ENCODE measurements around the gene PIGQ. TPM values are rescaled to one million over a fixed set of nuclear protein-coding genes. Genes with fewer than 3 reads are reported as not detected.

The PIGQ gene
- polyA plus RNA-seq, 12 donors = 12.9 to 36.0 (median 17.9) TPM; not detected in 1

- no peak for DNase-seq
These were observed 15.5 kb upstream of the PIGQ start for GRCh38 chr16:554297-554621.

- DNase-seq = no peak
These were observed 15.0 kb upstream of the PIGQ start for GRCh38 chr16:554640-555365.

- no peak for DNase-seq
These were observed 14.0 kb upstream of the PIGQ start for GRCh38 chr16:555528-556473.

- DNase-seq = no peak
These were observed 13.1 kb upstream of the PIGQ start for GRCh38 chr16:556474-557173.

- no peak for DNase-seq
These were observed 12.1 kb upstream of the PIGQ start for GRCh38 chr16:557463-558297.

- DNase-seq = no peak
These were observed 11.3 kb upstream of the PIGQ start for GRCh38 chr16:558298-559020.

- no peak for DNase-seq
These were observed 10.8 kb upstream of the PIGQ start for GRCh38 chr16:559021-559380.

- DNase-seq = no peak
These were observed 10.2 kb upstream of the PIGQ start for GRCh38 chr16:559411-560203.

GRCh38 chr16:560204-560700 is 9.5 kb upstream of the PIGQ start, which contains the start of gene PRR35:
Gene PRR35, plus strand, starts transcription at chr16:560394. Its CDS starts 2,901 bp downstream, at chr16:563295.
- no peak for DNase-seq

- DNase-seq = no peak
These were observed 8.9 kb upstream of the PIGQ start for GRCh38 chr16:560701-561412.

- no peak for DNase-seq
These were observed 8.4 kb upstream of the PIGQ start for GRCh38 chr16:561413-561794.

GRCh38 chr16:561957-562938 is 7.5 kb upstream of the PIGQ start:
- no peak for DNase-seq

- DNase-seq = no peak
These were observed 6.6 kb upstream of the PIGQ start for GRCh38 chr16:563072-563644.

- DNase-seq = no peak
These were observed 4.9 kb upstream of the PIGQ start for GRCh38 chr16:564690-565418.

- no peak for DNase-seq
These were observed 4.1 kb upstream of the PIGQ start for GRCh38 chr16:565419-566330.

All from muscle of arm (tissue), 12 donors.